K562 (cell line): ENCODE measurements around the gene SPATA45. TPM values are rescaled to one million over a fixed set of nuclear protein-coding genes. Genes with fewer than 3 reads are reported as not detected.

Experiments
- polyA plus RNA-seq, 8 experiments: library from polyadenylated mRNA; depleted of rRNA in 4 of 8; stranded (reverse) in 5 of 8; unstranded in 3 of 8; fragments of >200 nt; fragmentation: Nextera tagmentation in 2 of 8; fragmentation: Illumina TruSeq in 1 of 8; extraction: Ambion mirVana in 2 of 8; extraction: Trizol in 1 of 8; gene quantifications; 2 replicates each; pipeline versions ENCODE4 v1.2.1 to v1.2.3, GENCODE V29; 2011 to 2014; ENCODE audit warnings: inconsistent platforms in 1 of 8, missing spikeins in 1 of 8
- total RNA-seq, 7 experiments: library from RNA; depleted of rRNA in 6 of 7; stranded (reverse); fragments of >200 nt in 6 of 7; fragmentation: Illumina TruSeq in 2 of 7; extraction: Trizol in 2 of 7; gene quantifications; 2 replicates each; pipeline versions ENCODE4 v1.2.1 to v1.2.3, GENCODE V29; 2011 to 2021; ENCODE audit warnings: low replicate concordance in 1 of 7
- TF ChIP-seq, protein P1 (sequence below), 2 experiments: fragments of 450-650 bp; formaldehyde crosslinking in 1 of 2; IDR thresholded peaks; 2 replicates each; pipeline versions ENCODE4 v1.4.0 to v1.6.1; 2014 to 2020; ENCODE audit warnings: mild to moderate bottlenecking in 2 of 2, borderline replicate concordance in 1 of 2, low read depth in 1 of 2

SPATA45 gene
- total and polyA plus RNA-seq, 9 of the 15 experiments (the other 6 are each of a cell fraction or from before 2014, with no cell fraction given): 0.18 TPM; not detected in 8

DNA sequence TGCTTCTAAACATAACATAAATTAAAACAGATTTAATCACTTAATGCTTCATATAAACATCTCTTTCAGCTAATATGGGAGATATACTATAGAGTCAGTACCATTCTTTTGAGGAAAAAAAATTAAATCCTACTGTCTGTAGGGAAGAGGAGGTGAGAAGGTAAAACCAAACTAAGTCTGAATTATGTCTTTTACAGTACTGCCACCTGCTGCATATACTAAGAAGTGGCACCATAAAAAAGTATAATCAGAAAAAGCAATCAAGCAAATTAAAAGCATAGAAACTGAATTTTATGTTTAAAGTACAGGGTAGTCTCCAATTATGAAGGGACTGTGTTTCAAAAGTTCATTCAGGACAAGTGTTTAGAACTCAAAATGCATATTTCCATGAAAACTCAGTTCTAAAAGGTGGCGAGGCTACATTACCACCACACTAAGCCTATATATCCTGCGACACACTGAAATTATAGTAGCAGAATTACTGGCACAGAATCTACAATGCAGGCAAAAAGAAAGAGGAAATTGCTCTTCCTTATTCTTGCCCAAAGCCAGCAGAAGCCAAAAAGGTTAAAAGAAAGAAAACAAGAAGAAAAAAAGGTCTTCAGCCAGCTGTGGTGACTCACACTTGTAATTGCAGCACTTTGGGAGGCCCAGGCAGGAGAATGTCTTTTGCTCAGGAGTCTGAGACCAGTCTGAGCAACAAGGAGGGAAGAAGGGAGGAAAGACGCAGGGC lies 64.9 kb downstream of the SPATA45 start (continued):
- TF ChIP-seq, protein P1, sequence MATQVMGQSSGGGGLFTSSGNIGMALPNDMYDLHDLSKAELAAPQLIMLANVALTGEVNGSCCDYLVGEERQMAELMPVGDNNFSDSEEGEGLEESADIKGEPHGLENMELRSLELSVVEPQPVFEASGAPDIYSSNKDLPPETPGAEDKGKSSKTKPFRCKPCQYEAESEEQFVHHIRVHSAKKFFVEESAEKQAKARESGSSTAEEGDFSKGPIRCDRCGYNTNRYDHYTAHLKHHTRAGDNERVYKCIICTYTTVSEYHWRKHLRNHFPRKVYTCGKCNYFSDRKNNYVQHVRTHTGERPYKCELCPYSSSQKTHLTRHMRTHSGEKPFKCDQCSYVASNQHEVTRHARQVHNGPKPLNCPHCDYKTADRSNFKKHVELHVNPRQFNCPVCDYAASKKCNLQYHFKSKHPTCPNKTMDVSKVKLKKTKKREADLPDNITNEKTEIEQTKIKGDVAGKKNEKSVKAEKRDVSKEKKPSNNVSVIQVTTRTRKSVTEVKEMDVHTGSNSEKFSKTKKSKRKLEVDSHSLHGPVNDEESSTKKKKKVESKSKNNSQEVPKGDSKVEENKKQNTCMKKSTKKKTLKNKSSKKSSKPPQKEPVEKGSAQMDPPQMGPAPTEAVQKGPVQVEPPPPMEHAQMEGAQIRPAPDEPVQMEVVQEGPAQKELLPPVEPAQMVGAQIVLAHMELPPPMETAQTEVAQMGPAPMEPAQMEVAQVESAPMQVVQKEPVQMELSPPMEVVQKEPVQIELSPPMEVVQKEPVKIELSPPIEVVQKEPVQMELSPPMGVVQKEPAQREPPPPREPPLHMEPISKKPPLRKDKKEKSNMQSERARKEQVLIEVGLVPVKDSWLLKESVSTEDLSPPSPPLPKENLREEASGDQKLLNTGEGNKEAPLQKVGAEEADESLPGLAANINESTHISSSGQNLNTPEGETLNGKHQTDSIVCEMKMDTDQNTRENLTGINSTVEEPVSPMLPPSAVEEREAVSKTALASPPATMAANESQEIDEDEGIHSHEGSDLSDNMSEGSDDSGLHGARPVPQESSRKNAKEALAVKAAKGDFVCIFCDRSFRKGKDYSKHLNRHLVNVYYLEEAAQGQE (IDR thresholded peaks at IDR 0.05; ENCODE audit: borderline replicate concordance): peak; percentile 69; the same call in 1 of the 2 replicates
- TF ChIP-seq, protein P1 (CRISPR knock-in tag; IDR thresholded peaks at IDR 0.05; ENCODE audit: low read depth): no peak
